Fibroblast of villous mesenchyme (primary cell): ENCODE results near the gene RPTOR. TPM values are rescaled to one million over a fixed set of nuclear protein-coding genes. Genes with fewer than 3 reads are reported as not detected.
A peak's percentile ranks its signal among the peaks of the same experiment; 100 is the strongest.

Experiments used
- DNase-seq: peaks from one replicate; pipeline ENCODE4 v3.0.0-alpha.2; 2010; ENCODE audit warnings: low read depth
- H3K4me3 ChIP-seq: 2 replicates; pipeline ENCODE4 v1.5.1; 2011; ENCODE audit warnings: low read depth, mild to moderate bottlenecking, low read length
- total RNA-seq: library from RNA; depleted of rRNA; stranded (reverse); fragments of >200 nt; gene quantifications from 2 replicates; pipeline ENCODE4 v1.2.3, GENCODE V29; 2012
- TF ChIP-seq, protein P1 (sequence below): IDR thresholded peaks from 2 replicates; pipeline ENCODE4 v1.5.1; 2012; ENCODE audit warnings: low read depth, mild to moderate bottlenecking, low read length; ENCODE audit not compliant: insufficient read depth

RPTOR gene
- total RNA-seq, 1 donor, result 35.8 TPM

- peak; percentile 98 for DNase-seq
- H3K4me3 ChIP-seq, result no peak overlapping the region
- TF ChIP-seq, protein P1, sequence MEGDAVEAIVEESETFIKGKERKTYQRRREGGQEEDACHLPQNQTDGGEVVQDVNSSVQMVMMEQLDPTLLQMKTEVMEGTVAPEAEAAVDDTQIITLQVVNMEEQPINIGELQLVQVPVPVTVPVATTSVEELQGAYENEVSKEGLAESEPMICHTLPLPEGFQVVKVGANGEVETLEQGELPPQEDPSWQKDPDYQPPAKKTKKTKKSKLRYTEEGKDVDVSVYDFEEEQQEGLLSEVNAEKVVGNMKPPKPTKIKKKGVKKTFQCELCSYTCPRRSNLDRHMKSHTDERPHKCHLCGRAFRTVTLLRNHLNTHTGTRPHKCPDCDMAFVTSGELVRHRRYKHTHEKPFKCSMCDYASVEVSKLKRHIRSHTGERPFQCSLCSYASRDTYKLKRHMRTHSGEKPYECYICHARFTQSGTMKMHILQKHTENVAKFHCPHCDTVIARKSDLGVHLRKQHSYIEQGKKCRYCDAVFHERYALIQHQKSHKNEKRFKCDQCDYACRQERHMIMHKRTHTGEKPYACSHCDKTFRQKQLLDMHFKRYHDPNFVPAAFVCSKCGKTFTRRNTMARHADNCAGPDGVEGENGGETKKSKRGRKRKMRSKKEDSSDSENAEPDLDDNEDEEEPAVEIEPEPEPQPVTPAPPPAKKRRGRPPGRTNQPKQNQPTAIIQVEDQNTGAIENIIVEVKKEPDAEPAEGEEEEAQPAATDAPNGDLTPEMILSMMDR, result no peak
These were observed 247.2 kb downstream of the RPTOR start for GRCh38 chr17:80791758-80792284.

- no peak overlapping the region for H3K4me3 ChIP-seq
- peak; percentile 73 for DNase-seq
- TF ChIP-seq, protein P1, result no peak
These were observed 247.7 kb downstream of the RPTOR start for GRCh38 chr17:80792373-80792781.

- TF ChIP-seq, protein P1, result no peak
- H3K4me3 ChIP-seq, result no peak overlapping the region
- no peak for DNase-seq
These were observed 248.8 kb downstream of the RPTOR start for GRCh38 chr17:80793421-80793820.

GRCh38 chr17:80793851-80794267 lies 249.2 kb downstream of the RPTOR start:
- peak; percentile 84 for DNase-seq
- TF ChIP-seq, protein P1, result no peak
- H3K4me3 ChIP-seq, result no peak overlapping the region

- TF ChIP-seq, protein P1, result no peak
- peak; percentile 53 for DNase-seq
- no peak overlapping the region for H3K4me3 ChIP-seq
These were observed 249.8 kb downstream of the RPTOR start for GRCh38 chr17:80794281-80795089.

- DNase-seq, result no peak
- H3K4me3 ChIP-seq, result no peak overlapping the region
- TF ChIP-seq, protein P1, result no peak
These were observed 250.5 kb downstream of the RPTOR start for GRCh38 chr17:80795090-80795580.
